HAP-1 (cell line): ENCODE results near the gene PRDM16.

Source experiments
- DNase-seq, 2 experiments: peaks; one replicate each; pipeline ENCODE4 v3.0.0-alpha.2; 2016 to 2020; ENCODE audit warnings: low spot score in 2 of 2
- H3K27me3 ChIP-seq: fragments of 250-450 bp; sonication (Bioruptor Pico); 2 replicates; pipeline ENCODE4 v1.5.1; 2020; ENCODE audit warnings: low read depth, mild to moderate bottlenecking, moderate library complexity
- H3K36me3 ChIP-seq: fragments of 250-450 bp; sonication (Bioruptor Pico); replicated peaks from 2 replicates; pipeline ENCODE4 v1.5.1; 2020; ENCODE audit warnings: mild to moderate bottlenecking
- H3K4me1 ChIP-seq: fragments of 250-450 bp; sonication (Bioruptor Pico); 2 replicates; pipeline ENCODE4 v1.5.1; 2020; ENCODE audit warnings: mild to moderate bottlenecking
- H3K4me3 ChIP-seq: fragments of 250-450 bp; sonication (Bioruptor Pico); 2 replicates; pipeline ENCODE4 v1.5.1; 2020; ENCODE audit warnings: mild to moderate bottlenecking, moderate library complexity
- H3K9me3 ChIP-seq: fragments of 250-450 bp; sonication (Bioruptor Pico); 2 replicates; pipeline ENCODE4 v1.5.1; 2020; ENCODE audit warnings: mild to moderate bottlenecking, moderate library complexity
- in situ Hi-C: fragments of 300-500 bp; cut with MboI; formaldehyde crosslinking; loops from 3 replicates; pipeline ENCODE4 v1.14.3; 2020; ENCODE audit warnings: low sequenced_read_pairs, inconsistent platforms, mixed read lengths

PRDM16 gene

DNA sequence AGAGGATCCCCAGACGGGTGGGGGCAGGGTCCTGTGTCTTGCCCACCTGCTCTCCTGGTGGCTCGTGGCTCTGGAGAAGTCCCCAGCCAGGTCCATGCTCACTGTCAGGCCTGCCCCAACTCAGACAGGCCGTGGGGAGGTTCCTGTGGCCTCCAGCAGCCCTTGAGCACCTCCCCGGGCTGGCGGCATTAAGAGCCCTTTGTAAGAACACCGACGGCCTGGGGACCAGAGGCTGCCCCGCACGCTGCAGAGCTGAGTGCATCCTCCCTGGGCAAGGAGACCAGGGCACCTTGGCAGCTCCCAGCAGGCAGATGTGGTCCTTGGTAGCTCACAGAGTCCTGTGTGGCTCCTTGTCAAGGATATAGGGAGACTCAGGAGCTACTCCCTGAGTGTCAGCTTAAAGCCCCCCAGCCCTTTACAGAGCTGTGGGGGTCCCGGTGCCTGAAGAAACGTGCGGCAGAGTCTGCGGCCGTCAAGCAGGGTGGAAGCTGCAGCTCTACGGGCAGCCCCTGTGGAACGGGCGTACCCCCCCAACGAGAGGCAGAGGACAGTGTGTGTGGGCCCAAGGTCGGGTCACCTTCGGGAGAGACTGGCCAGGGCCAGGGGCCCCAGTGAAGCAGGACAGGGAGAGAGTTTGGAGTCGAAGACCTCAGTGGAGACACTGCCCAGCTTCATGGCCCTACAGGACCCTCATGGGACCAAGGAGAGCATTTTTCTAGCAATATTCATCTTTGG lies 118.6 kb downstream of the PRDM16 start:
- in situ Hi-C loops: no loop called here
- no peaks in the 10 kb centered on the region for H3K9me3 ChIP-seq

GRCh38 chr1:3188150-3188971 lies 119.4 kb downstream of the PRDM16 start:
- H3K27me3 ChIP-seq: no peaks in the 10 kb centered on the region
- no peaks in the 10 kb centered on the region for H3K9me3 ChIP-seq
- H3K4me3 ChIP-seq: no peak overlapping the region
- H3K36me3 ChIP-seq: no peaks in the 10 kb centered on the region
- in situ Hi-C loops: no loop called here
- no peaks in the 10 kb centered on the region for H3K4me1 ChIP-seq
- no peak for DNase-seq

More for the DNA sequence above, 118.6 kb downstream of the PRDM16 start:
- Histone ChIP-seq H3K27me3 (no peaks in the 10 kb centered on the region), H3K4me1 (no peaks in the 10 kb centered on the region), H3K36me3 (no peaks in the 10 kb centered on the region), H3K4me3 (no peak overlapping the region)
- DNase-seq: no peak

- Histone ChIP-seq H3K4me1 (no peaks in the 10 kb centered on the region), H3K27me3 (no peaks in the 10 kb centered on the region), H3K4me3 (no peak overlapping the region), H3K9me3 (no peaks in the 10 kb centered on the region), H3K36me3 (no peaks in the 10 kb centered on the region)
- in situ Hi-C loops: no loop called here
- no peak for DNase-seq
Observed at GRCh38 chr1:3190256-3191041, 121.4 kb downstream of the PRDM16 start.

- no peaks in the 10 kb centered on the region for H3K27me3 ChIP-seq
- H3K4me1 ChIP-seq: no peaks in the 10 kb centered on the region
- in situ Hi-C loops: no loop called here
- DNase-seq: no peak
- no peaks in the 10 kb centered on the region for H3K9me3 ChIP-seq
- no peaks in the 10 kb centered on the region for H3K36me3 ChIP-seq
- H3K4me3 ChIP-seq: no peak overlapping the region
Observed at GRCh38 chr1:3192361-3192760, 123.4 kb downstream of the PRDM16 start.

- Histone ChIP-seq H3K36me3 (no peaks in the 10 kb centered on the region), H3K4me3 (no peak overlapping the region), H3K9me3 (no peaks in the 10 kb centered on the region), H3K27me3 (no peaks in the 10 kb centered on the region), H3K4me1 (no peaks in the 10 kb centered on the region)
- DNase-seq: no peak
- in situ Hi-C loops: no loop called here
Observed at GRCh38 chr1:3192825-3193224, 123.8 kb downstream of the PRDM16 start.

GRCh38 chr1:3193811-3194210 lies 124.8 kb downstream of the PRDM16 start:
- in situ Hi-C loops: no loop called here
- Histone ChIP-seq H3K36me3 (no peaks in the 10 kb centered on the region), H3K9me3 (no peaks in the 10 kb centered on the region), H3K4me3 (no peak overlapping the region), H3K27me3 (no peaks in the 10 kb centered on the region), H3K4me1 (no peaks in the 10 kb centered on the region)
- no peak for DNase-seq

- in situ Hi-C loops: no loop called here
- Histone ChIP-seq H3K4me1 (no peaks in the 10 kb centered on the region), H3K9me3 (no peaks in the 10 kb centered on the region), H3K36me3 (no peaks in the 10 kb centered on the region), H3K27me3 (no peaks in the 10 kb centered on the region), H3K4me3 (no peak overlapping the region)
- no peak for DNase-seq
Observed at GRCh38 chr1:3194760-3195479, 125.9 kb downstream of the PRDM16 start.

- in situ Hi-C loops: no loop called here
- Histone ChIP-seq H3K9me3 (no peaks in the 10 kb centered on the region), H3K27me3 (no peaks in the 10 kb centered on the region), H3K4me3 (no peak overlapping the region), H3K4me1 (no peaks in the 10 kb centered on the region), H3K36me3 (no peaks in the 10 kb centered on the region)
- DNase-seq: no peak
Observed at GRCh38 chr1:3195480-3195815, 126.4 kb downstream of the PRDM16 start.

GRCh38 chr1:3195966-3196515 lies 127.0 kb downstream of the PRDM16 start:
- Histone ChIP-seq H3K4me3 (no peak overlapping the region), H3K36me3 (no peaks in the 10 kb centered on the region), H3K4me1 (no peaks in the 10 kb centered on the region), H3K9me3 (no peaks in the 10 kb centered on the region), H3K27me3 (no peaks in the 10 kb centered on the region)
- DNase-seq: no peak
- in situ Hi-C loops: no loop called here

- DNase-seq: no peak
- Histone ChIP-seq H3K36me3 (no peaks in the 10 kb centered on the region), H3K4me3 (no peak overlapping the region), H3K9me3 (no peaks in the 10 kb centered on the region), H3K4me1 (no peaks in the 10 kb centered on the region), H3K27me3 (no peaks in the 10 kb centered on the region)
- in situ Hi-C loops: no loop called here
Observed at GRCh38 chr1:3196577-3197245, 127.7 kb downstream of the PRDM16 start.

DNA sequence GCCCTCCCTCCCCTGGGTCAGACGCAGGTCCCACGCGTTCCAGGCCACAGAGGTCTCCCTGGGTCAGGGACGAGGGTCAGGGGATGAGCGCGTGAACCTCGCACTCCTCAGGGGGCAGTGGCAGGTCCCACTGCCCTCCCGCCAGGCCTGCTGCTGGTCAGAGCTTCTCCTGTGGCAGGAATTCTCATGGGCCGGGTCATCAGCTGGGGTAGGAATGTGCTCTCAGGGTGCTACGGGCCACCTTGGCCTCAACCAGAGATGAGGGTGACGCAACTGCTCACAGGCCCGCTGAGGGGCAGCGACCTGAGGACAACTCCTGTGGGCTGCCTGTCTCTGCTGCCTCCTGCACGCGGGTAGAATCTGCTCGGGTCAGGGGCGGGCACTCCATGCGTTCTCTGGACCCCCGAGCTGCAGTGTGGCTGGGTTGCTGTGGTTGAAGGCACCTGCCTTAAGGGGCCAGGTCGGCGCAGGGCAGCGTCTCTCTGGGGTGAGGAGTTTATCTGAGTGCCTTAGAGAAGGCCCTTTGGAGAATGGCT lies 128.8 kb downstream of the PRDM16 start:
- H3K4me1 ChIP-seq: no peaks in the 10 kb centered on the region
- H3K36me3 ChIP-seq: no peaks in the 10 kb centered on the region
- no peak for DNase-seq
- in situ Hi-C loops: no loop called here
- no peak overlapping the region for H3K4me3 ChIP-seq
- H3K9me3 ChIP-seq: no peaks in the 10 kb centered on the region
- H3K27me3 ChIP-seq: no peaks in the 10 kb centered on the region

GRCh38 chr1:3198371-3199271 lies 129.6 kb downstream of the PRDM16 start:
- no peak for DNase-seq
- H3K4me3 ChIP-seq: no peak overlapping the region
- no peaks in the 10 kb centered on the region for H3K36me3 ChIP-seq
- in situ Hi-C loops: no loop called here
- no peaks in the 10 kb centered on the region for H3K4me1 ChIP-seq
- no peaks in the 10 kb centered on the region for H3K27me3 ChIP-seq
- H3K9me3 ChIP-seq: no peaks in the 10 kb centered on the region
